Astrocyte of the cerebellum (primary cell): ENCODE results near the gene PNPLA8.
"Not testable (repeated sequence)": the region's sequence is repeated elsewhere in the genome, so short reads cannot be mapped to it uniquely, and the experiment has no call there.

Source experiments
- DNase-seq: peaks from one replicate; pipeline ENCODE4 v3.0.0-alpha.2; 2011; ENCODE audit warnings: low read depth
- H3K4me3 ChIP-seq: 2 replicates; pipeline ENCODE4 v1.5.1; 2011; ENCODE audit warnings: mild to moderate bottlenecking, low read depth, low read length, moderate library complexity
- in situ Hi-C: cut with HindIII; loops from 2 replicates; pipeline ENCODE4 v1.10.0; 2017; ENCODE audit warnings: low sequenced_read_pairs
- TF ChIP-seq, protein P1 (sequence below): IDR thresholded peaks from 2 replicates; pipeline ENCODE4 v1.5.1; 2012; ENCODE audit warnings: low read length, low read depth, moderate library complexity, mild to moderate bottlenecking; ENCODE audit errors: missing control alignments

PNPLA8 gene

GRCh38 chr7:108515013-108515412, 10.9 kb downstream of the PNPLA8 start:
- TF ChIP-seq, protein P1, sequence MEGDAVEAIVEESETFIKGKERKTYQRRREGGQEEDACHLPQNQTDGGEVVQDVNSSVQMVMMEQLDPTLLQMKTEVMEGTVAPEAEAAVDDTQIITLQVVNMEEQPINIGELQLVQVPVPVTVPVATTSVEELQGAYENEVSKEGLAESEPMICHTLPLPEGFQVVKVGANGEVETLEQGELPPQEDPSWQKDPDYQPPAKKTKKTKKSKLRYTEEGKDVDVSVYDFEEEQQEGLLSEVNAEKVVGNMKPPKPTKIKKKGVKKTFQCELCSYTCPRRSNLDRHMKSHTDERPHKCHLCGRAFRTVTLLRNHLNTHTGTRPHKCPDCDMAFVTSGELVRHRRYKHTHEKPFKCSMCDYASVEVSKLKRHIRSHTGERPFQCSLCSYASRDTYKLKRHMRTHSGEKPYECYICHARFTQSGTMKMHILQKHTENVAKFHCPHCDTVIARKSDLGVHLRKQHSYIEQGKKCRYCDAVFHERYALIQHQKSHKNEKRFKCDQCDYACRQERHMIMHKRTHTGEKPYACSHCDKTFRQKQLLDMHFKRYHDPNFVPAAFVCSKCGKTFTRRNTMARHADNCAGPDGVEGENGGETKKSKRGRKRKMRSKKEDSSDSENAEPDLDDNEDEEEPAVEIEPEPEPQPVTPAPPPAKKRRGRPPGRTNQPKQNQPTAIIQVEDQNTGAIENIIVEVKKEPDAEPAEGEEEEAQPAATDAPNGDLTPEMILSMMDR, result no peak

GRCh38 chr7:108511939-108512338, 14.0 kb downstream of the PNPLA8 start:
- DNase-seq, result no peak
- H3K4me3 ChIP-seq, result no peak overlapping the region
- TF ChIP-seq, protein P1, result no peak
- in situ Hi-C loops, result no loop called here

More at GRCh38 chr7:108515013-108515412, 10.9 kb downstream of the PNPLA8 start:
- H3K4me3 ChIP-seq, result no peak overlapping the region
- DNase-seq, result no peak
- in situ Hi-C loops, result no loop called here

DNA sequence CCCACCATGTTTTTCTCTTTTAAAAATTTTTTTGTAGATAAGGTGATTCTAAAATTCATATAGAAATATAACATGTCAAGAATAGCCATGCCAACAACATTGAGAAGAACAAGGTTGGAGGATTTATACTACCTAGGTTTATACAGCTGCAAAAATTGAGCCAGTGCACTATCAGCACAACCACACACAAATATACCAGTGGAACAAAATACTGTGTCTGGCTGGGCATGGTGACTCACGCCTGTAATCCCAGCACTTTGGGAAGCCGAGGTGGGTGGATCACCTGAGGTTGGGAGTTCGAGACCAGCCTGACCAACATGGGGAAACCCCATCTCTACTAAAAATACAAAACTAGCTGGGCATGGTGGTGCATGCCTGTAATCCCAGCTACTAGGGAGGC, 21.4 kb downstream of the PNPLA8 start:
- not testable (repeated sequence) for DNase-seq

DNA sequence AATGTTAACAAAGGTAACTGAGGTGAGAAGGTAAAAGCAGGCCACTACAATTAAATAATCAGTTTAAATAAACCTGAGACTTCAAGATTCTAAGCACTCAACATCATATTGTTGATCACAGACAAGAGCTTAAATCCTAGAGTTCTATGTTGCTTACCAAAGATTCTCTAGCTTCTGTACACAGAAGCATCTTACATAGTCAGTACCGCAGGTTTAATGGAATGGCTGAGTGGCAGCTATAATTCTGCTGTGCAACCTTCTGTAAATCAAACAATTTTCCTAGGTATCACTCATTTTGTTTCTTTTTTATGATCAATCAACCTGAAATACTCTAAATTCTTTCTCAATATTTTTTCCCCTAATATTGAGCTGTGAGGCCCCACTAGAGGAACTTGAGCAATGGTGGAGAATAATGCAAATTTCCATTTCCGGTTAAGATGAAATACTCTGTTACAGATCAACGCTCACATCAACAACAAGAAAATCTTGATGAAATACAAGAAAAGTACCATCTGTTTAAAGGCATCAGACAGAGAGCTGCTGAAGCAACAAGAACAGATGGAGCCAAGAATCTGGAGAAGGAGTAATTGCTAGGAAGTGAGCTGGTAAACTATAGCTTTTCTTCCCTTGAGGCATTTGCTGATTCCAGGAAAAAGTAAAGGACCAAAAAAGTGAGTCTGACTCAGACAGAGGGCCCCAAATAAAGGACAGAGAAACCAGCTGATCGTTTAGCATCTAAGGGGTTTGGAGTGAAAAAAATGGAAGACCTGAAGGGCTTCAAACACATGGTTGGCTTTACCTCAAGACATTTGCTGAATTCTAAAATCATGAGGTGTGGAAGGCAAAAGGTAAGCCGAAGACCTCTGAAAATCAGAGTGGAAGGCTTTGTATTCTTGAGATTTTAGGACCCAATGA, 22.6 kb downstream of the PNPLA8 start:
- no peak for DNase-seq
- TF ChIP-seq, protein P1, result no peak
- H3K4me3 ChIP-seq, result no peak overlapping the region
- in situ Hi-C loops, result no loop called here

More for the DNA sequence above, 21.4 kb downstream of the PNPLA8 start:
- H3K4me3 ChIP-seq, in situ Hi-C loops: not testable (repeated sequence)

DNA sequence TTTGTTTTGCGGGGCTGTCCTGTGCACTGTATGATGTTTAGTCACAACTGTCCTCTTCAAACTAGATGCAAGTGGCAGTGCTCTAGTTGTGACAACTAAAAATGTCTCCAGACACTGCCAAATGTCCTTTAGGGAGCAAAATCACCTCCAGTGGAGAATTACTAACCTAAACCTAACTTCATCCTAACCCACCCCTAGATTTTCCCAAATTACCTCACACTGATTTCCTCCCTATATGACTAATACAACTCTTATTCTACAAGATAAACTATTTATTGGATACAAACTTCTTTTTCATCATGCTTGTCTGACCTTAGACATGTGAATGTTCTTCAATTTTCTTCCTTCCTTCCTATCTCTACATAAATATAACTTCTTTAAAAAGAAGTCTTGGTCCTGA, 26.4 kb downstream of the PNPLA8 start:
- TF ChIP-seq, protein P1, result no peak
- H3K4me3 ChIP-seq, result no peak overlapping the region
- DNase-seq, result no peak
- in situ Hi-C loops, result loop anchor here (25.0 kb wide), 1 partner anchor 312 kb away; no protein-coding TSS in a partner anchor

GRCh38 chr7:108498481-108498880, 27.5 kb downstream of the PNPLA8 start:
- TF ChIP-seq, protein P1, result no peak
- H3K4me3 ChIP-seq, result no peak overlapping the region
- no peak for DNase-seq
- in situ Hi-C loops, result loop anchor here (25.0 kb wide), 1 partner anchor 311 kb away; no protein-coding TSS in a partner anchor
